Transverse colon (tissue), 4 donors: ENCODE measurements around the gene ARID4A.

Experiments used
- EP300 ChIP-seq: sonication (generic); formaldehyde crosslinking; IDR thresholded peaks from one replicate; pipeline ENCODE4 v1.6.1; 2017; ENCODE audit warnings: antibody characterized with exemption, low read depth
- POLR2A ChIP-seq: fragments of 450-650 bp; IDR thresholded peaks from one replicate; pipeline ENCODE4 v1.6.1; 2016; ENCODE audit warnings: antibody characterized with exemption, mild to moderate bottlenecking, moderate library complexity
- POLR2AphosphoS5 ChIP-seq, 3 donors: sonication (generic); formaldehyde crosslinking; IDR thresholded peaks; one replicate each; pipeline ENCODE4 v1.6.1; 2016; ENCODE audit warnings: antibody characterized with exemption in 3 of 3
- TF ChIP-seq, protein P1 (sequence below), 5 experiments: fragments of 200-600 bp in 3 of 5; fragments of 450-650 bp in 2 of 5; sonication (generic) in 3 of 5; IDR thresholded peaks; 1 replicate in 2 of 5; 2 replicates in 3 of 5; pipeline ENCODE4 v1.5.1; 2016 to 2017; ENCODE audit warnings: antibody characterized with exemption in 5 of 5, inconsistent platforms in 3 of 5, mild to moderate bottlenecking in 2 of 5, moderate library complexity in 1 of 5

DNA sequence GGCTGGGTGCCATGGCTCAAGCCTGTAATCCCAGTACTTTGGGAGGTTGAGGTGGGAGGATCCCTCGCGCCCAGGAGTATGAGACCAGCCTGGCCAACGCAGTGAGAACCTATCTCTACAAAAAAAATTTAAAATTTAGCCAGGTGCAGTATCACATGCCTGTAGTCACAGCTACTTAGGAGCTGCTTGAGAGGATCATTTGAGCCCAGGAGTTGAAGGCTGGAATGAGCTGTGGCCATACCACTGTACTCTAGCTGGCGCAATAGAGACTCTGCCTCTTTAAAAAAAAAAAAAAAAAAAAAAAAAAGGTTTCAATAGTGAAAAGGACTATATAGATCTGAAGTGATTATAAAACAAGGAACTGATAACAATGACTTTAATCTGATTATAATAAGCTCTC is 40.2 kb upstream of the ARID4A start:
- TF ChIP-seq, protein P1, sequence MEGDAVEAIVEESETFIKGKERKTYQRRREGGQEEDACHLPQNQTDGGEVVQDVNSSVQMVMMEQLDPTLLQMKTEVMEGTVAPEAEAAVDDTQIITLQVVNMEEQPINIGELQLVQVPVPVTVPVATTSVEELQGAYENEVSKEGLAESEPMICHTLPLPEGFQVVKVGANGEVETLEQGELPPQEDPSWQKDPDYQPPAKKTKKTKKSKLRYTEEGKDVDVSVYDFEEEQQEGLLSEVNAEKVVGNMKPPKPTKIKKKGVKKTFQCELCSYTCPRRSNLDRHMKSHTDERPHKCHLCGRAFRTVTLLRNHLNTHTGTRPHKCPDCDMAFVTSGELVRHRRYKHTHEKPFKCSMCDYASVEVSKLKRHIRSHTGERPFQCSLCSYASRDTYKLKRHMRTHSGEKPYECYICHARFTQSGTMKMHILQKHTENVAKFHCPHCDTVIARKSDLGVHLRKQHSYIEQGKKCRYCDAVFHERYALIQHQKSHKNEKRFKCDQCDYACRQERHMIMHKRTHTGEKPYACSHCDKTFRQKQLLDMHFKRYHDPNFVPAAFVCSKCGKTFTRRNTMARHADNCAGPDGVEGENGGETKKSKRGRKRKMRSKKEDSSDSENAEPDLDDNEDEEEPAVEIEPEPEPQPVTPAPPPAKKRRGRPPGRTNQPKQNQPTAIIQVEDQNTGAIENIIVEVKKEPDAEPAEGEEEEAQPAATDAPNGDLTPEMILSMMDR (IDR thresholded peaks at IDR 0.05) = no peak
- TF ChIP-seq POLR2A (no peak), POLR2AphosphoS5 (IDR thresholded peaks at IDR 0.05) (no peak), EP300 (no peak)
